Central memory CD8-positive, alpha-beta T cell (primary cell): ENCODE data around the gene C1QTNF1.
"Not testable (repeated sequence)": the region's sequence is repeated elsewhere in the genome, so short reads cannot be mapped to it uniquely, and the experiment has no call there.

ENCODE experiments used
- ATAC-seq: fragments of 150-1000 bp; cut with Tn5 transposase; replicated peaks from 2 replicates; pipeline ENCODE4 v1.10.0; 2022; ENCODE audit warnings: mild to moderate bottlenecking, moderate FRiP score, moderate number of reproducible peaks; ENCODE audit not compliant: poor library complexity, severe bottlenecking; ENCODE audit errors: extremely low read depth
- DNase-seq, 2 donors: peaks; one replicate each; pipeline ENCODE4 v3.0.0; 2021; ENCODE audit warnings: low spot score in 2 of 2
- H3K27ac Mint-ChIP-seq: one replicate; pipeline ENCODE4 v1.8.0; 2022; ENCODE audit warnings: low read depth, mild to moderate bottlenecking, moderate library complexity, mixed read lengths
- H3K27me3 Mint-ChIP-seq: one replicate; pipeline ENCODE4 v1.8.0; 2022; ENCODE audit warnings: mixed read lengths
- H3K36me3 Mint-ChIP-seq: one replicate; pipeline ENCODE4 v1.8.0; 2022; ENCODE audit warnings: mild to moderate bottlenecking, moderate library complexity, mixed read lengths; ENCODE audit not compliant: insufficient read depth
- H3K4me1 Mint-ChIP-seq: one replicate; pipeline ENCODE4 v1.8.0; 2022; ENCODE audit warnings: mixed read lengths
- H3K4me3 Mint-ChIP-seq: one replicate; pipeline ENCODE4 v1.8.0; 2022; ENCODE audit warnings: mild to moderate bottlenecking, moderate library complexity, mixed read lengths
- H3K9me3 Mint-ChIP-seq: one replicate; pipeline ENCODE4 v1.8.0; 2022; ENCODE audit warnings: mixed read lengths

The C1QTNF1 gene

DNA sequence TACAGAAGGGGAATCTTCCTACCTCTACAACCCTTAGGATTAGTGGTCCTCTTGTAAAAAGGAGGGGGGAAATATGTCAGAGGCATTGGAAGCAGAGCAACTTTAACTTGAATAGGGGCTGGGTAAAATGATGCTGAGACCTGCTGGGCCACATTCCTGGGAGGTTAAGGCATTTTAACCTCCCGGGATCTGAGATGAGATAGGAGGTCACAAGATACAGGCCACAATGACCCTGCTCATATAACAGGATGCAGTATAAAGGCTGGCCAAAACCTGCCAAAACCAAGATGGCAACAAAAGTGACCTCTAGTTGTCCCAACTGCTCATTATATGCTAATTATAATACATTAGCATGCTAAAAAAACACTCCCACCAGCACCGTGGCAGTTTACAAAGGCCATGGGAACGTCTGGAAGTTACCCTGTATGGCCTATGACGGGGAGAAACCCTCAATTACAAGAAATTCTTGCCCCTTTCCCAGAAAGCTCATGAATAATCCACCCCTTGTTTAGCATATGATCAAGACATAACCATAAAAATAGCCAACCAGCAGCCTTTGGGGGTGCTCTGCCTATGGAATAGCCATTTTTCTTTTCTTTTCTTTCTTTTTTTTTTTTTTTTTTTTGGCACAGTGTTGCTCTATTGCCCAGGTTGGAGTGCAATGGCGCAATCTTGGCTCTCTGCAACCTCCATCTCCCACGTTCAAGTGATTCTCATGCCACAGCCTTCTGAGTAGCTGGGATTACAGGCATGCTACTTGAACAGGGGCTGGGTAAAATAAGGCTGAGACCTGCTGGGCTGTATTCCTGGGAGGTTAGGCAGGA is 6.2 kb upstream of the C1QTNF1 start:
- ATAC-seq (no peak), DNase-seq (no peak)
- H3K27me3 Mint-ChIP-seq = peaks cover 37% of the 10 kb centered on the region
- no peak overlapping the region for H3K27ac Mint-ChIP-seq
- no peaks in the 10 kb centered on the region for H3K36me3 Mint-ChIP-seq
- no peaks in the 10 kb centered on the region for H3K9me3 Mint-ChIP-seq
- H3K4me1 Mint-ChIP-seq = no peaks in the 10 kb centered on the region
- no peak overlapping the region for H3K4me3 Mint-ChIP-seq

DNA sequence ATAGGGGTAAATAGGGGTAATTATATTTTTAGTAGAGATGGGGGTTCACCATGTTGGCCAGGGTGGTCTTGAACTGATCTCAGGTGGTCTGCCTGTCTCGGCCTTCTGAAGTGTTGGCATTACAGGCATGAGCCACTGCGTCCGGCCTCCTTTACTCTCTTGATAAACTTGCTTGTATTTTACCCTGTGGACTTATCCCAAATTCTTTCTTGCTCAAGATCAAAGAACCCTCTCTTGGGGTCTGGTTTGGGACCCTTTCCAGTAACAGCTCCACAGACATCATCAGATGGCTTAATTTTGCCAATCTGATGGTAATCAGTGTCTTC is 5.6 kb upstream of the C1QTNF1 start:
- H3K4me3 Mint-ChIP-seq = no peak overlapping the region
- no peak for ATAC-seq
- H3K9me3 Mint-ChIP-seq = no peaks in the 10 kb centered on the region
- H3K4me1 Mint-ChIP-seq = no peaks in the 10 kb centered on the region
- no peak overlapping the region for H3K27ac Mint-ChIP-seq
- no peak for DNase-seq
- H3K27me3 Mint-ChIP-seq = peaks cover 37% of the 10 kb centered on the region
- no peaks in the 10 kb centered on the region for H3K36me3 Mint-ChIP-seq

- peaks cover 42% of the 10 kb centered on the region for H3K27me3 Mint-ChIP-seq
- no peak overlapping the region for H3K4me3 Mint-ChIP-seq
- ATAC-seq (no peak), DNase-seq (no peak)
- no peaks in the 10 kb centered on the region for H3K36me3 Mint-ChIP-seq
- H3K4me1 Mint-ChIP-seq = peaks cover 4% of the 10 kb centered on the region
- H3K9me3 Mint-ChIP-seq = no peaks in the 10 kb centered on the region
- H3K27ac Mint-ChIP-seq = no peak overlapping the region
Measured at GRCh38 chr17:79019261-79019631, 4.7 kb upstream of the C1QTNF1 start.

DNA sequence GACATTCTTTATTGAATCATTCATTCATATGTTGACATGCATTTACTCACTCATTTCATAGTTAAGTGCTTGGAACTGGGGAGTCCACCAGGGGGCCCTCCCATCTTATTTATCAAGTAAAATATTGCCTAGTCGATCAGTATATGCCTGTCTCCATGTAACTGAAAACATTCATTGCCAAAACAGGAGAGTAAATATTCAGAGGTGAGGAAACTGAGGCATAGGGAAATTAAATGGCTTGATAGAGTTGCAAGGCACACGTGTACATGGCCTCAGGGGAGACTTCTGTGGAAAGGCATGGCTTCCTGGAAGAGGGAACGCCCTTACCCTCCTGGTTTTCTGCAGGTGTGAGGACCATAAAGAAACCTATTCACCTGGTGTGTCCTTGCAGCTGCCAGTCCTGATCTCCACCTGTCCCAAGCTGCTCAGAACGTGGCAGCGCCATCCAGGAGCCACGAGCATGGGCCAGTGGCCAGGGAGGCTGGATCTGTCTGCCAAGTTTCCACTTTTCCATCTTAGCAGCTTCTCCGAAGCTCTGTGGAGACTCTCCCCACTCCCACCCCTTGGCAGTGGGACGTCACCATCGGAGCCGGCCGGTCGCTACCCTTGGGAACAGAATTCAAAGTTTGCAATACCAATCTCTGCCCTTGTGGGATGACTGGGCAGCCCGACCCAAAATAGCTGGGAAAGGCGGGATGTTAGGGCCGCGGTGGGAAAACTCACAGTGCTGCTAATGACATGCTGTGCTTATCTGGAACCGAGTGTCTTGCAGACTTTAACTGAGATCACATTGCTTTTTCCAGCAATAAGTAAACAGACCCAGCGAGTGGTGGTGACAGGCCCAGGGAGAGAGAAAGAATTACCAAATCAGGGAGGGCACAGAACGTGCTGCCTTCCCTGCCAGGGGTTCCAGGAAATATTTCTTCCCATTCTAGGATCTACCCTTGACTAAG is 4.1 kb upstream of the C1QTNF1 start:
- ATAC-seq = peak; percentile 51
- H3K36me3 Mint-ChIP-seq = no peaks in the 10 kb centered on the region
- H3K27ac Mint-ChIP-seq = no peak overlapping the region
- peaks cover 49% of the 10 kb centered on the region for H3K27me3 Mint-ChIP-seq
- peaks cover 10% of the 10 kb centered on the region for H3K4me1 Mint-ChIP-seq
- no peaks in the 10 kb centered on the region for H3K9me3 Mint-ChIP-seq
- DNase-seq = peak in 1 of 2 donors; percentile 21
- no peak overlapping the region for H3K4me3 Mint-ChIP-seq

GRCh38 chr17:79020631-79021301 is 3.2 kb upstream of the C1QTNF1 start:
- Mint-ChIP-seq H3K27me3 (peaks cover 57% of the 10 kb centered on the region), H3K4me3 (no peak overlapping the region), H3K9me3 (no peaks in the 10 kb centered on the region), H3K4me1 (peaks cover 10% of the 10 kb centered on the region), H3K27ac (no peak overlapping the region), H3K36me3 (no peaks in the 10 kb centered on the region)
- ATAC-seq (no peak), DNase-seq (no peak)

- H3K9me3 Mint-ChIP-seq, H3K27ac Mint-ChIP-seq: not testable (repeated sequence)
Measured at GRCh38 chr17:79021929-79022328, 2.0 kb upstream of the C1QTNF1 start.

DNA sequence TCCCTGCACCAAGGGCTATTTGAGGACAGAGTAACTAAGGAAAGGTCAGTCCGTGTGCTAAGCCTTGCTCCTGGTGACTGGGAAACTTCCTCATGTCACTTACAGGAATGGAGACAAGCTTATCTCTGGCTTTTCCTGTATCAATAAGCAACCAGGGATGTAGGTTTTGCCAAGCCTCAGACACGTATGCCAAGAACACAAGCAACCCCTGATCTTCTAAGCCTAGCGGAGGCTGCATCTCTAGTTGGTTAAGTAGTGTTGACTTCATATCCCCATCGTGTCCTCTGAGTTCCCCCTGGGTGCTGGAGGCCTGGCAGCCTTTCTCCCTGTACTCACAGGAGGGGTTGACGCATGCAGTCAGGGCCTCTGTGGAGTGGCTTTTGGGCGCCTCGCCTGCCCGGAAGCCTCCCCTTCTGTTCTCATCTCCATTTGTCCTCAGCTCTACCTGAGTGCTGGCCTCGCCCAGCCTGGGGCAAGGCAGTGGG is 1.4 kb upstream of the C1QTNF1 start:
- peaks cover 60% of the 10 kb centered on the region for H3K27me3 Mint-ChIP-seq
- no peaks in the 10 kb centered on the region for H3K9me3 Mint-ChIP-seq
- DNase-seq (no peak), ATAC-seq (no peak)
- no peak overlapping the region for H3K27ac Mint-ChIP-seq
- peak overlapping the region; percentile 79 for H3K4me3 Mint-ChIP-seq
- H3K36me3 Mint-ChIP-seq = no peaks in the 10 kb centered on the region
- H3K4me1 Mint-ChIP-seq = peaks cover 10% of the 10 kb centered on the region

More at GRCh38 chr17:79021929-79022328, 2.0 kb upstream of the C1QTNF1 start:
- not testable (repeated sequence) for DNase-seq, H3K4me1 Mint-ChIP-seq, H3K4me3 Mint-ChIP-seq, ATAC-seq, H3K36me3 Mint-ChIP-seq
- peaks cover 60% of the 10 kb centered on the region for H3K27me3 Mint-ChIP-seq

DNA sequence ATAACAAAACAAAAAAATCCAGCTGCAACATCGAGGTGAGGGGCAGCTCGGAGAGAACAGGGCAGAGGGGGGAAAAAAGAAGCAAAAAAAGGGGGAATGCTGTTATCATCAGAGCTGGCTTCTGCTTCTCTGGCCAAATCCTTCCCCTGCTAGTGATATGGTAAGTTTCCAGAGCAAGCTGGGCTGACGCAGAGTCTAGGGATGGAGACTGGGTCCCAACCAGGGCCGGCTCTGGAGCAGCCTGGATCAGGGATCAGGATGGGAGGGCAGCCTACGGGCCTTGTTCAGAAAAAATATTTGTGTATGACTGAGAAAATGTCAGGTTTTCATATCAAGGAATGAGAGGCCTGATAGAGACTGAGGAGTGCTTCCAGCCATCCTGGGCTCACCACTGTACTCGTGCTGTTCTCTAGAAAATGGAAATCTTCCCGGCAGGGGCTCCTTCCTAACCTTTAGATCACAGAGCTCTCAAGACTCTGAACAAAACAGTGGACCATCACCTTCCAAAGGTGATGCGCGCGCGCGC is 726 bp upstream of the C1QTNF1 start:
- DNase-seq = no peak
- H3K4me1 Mint-ChIP-seq = peaks cover 10% of the 10 kb centered on the region
- peak overlapping the region; percentile 79 for H3K4me3 Mint-ChIP-seq
- no peak overlapping the region for H3K27ac Mint-ChIP-seq
- no peaks in the 10 kb centered on the region for H3K36me3 Mint-ChIP-seq
- H3K9me3 Mint-ChIP-seq = no peaks in the 10 kb centered on the region
- no peak for ATAC-seq
- peaks cover 60% of the 10 kb centered on the region for H3K27me3 Mint-ChIP-seq

GRCh38 chr17:79024901-79025737 is 1.1 kb downstream of the C1QTNF1 start:
- H3K4me3 Mint-ChIP-seq = peak overlapping the region; percentile 79
- no peak overlapping the region for H3K27ac Mint-ChIP-seq
- DNase-seq (no peak), ATAC-seq (no peak)
- no peaks in the 10 kb centered on the region for H3K36me3 Mint-ChIP-seq
- peaks cover 10% of the 10 kb centered on the region for H3K4me1 Mint-ChIP-seq
- no peaks in the 10 kb centered on the region for H3K9me3 Mint-ChIP-seq
- H3K27me3 Mint-ChIP-seq = peaks cover 61% of the 10 kb centered on the region

DNA sequence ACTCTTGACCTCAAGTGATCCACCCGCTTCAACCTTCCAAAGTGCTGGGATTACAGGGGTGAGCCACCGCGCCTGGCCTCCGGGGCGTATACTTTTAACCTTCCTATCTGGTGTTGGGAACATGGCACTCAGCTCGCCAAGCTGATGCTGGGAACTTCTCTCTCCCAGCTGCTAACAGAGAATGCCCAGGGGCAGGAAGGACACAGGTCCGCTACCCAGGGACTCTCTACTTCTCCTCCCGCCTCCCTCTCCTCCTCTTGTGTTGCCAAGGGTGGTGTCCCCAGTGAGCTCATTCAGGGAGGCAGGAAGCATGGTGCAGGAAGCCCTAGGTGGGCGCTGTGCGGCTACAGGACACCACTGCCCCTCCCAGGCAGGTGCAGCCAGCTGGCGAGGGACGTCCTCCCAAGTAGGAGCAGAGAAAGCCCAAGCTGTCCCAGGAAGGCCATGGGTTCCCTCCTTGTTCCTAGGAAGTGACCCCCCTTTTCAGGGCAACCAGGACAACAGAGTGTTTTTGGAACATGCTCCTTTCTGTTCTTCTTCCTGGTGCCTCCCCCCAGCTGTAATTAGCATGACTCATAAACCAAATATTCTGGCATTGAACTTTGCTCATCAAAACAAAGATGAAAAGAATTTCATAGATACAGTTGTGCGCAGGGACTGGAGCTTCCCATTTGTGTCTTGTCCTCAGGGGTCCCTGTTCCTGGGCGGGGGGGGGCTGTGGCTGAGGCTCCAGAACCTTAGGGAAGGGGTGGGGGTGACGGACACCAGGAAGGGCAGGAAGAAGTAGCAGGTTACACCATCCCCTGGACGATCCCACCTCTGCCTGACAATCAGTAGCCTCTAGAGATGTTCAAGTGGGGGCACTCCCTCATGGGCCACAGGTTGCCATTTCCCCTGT is 2.7 kb downstream of the C1QTNF1 start:
- ATAC-seq (no peak), DNase-seq (no peak)
- H3K4me1 Mint-ChIP-seq = peaks cover 10% of the 10 kb centered on the region
- H3K9me3 Mint-ChIP-seq = no peaks in the 10 kb centered on the region
- H3K36me3 Mint-ChIP-seq = no peaks in the 10 kb centered on the region
- no peak overlapping the region for H3K4me3 Mint-ChIP-seq
- H3K27ac Mint-ChIP-seq = no peak overlapping the region
- peaks cover 76% of the 10 kb centered on the region for H3K27me3 Mint-ChIP-seq
